K562 (cell line): ENCODE results near the gene PRDM15. TPM values are rescaled to one million over a fixed set of nuclear protein-coding genes. Genes with fewer than 3 reads are reported as not detected.

Source experiments
- ATAC-seq: fragments of 200-7000 bp; cut with Tn5 transposase; 3 replicates; pipeline ENCODE4 v1.9.1; 2020; ENCODE audit warnings: moderate library complexity
- BruUV-seq: library from RNA; stranded (reverse); fragments of 400-500 nt; replicated peaks from 2 replicates; lab custom pipeline; 2021; lab: Mats Ljungman, UMichigan
- CTCF ChIA-PET: fragments of 300-600 bp; formaldehyde crosslinking; extraction: SDS; loops from one replicate; lab custom pipeline; 2021; ENCODE audit warnings: low intra/inter-chr PET ratio; lab: Yijun Ruan, JAX
- POLR2A ChIA-PET: fragments of 300-600, 350-650 bp; sonication (Branson Sonifier 250); formaldehyde crosslinking; extraction: SDS; loops from one replicate; lab custom pipeline; 2021; ENCODE audit warnings: antibody characterized with exemption, inconsistent platforms; lab: Yijun Ruan, JAX
- DNase-seq, 4 experiments: peaks; one replicate each; pipeline versions ENCODE4 v3.0.0 to v3.0.0-alpha.2; 2011 to 2018; ENCODE audit warnings: low spot score in 3 of 4, mixed read lengths in 3 of 4; ENCODE audit errors: extremely low read depth in 1 of 4
- FAIRE-seq: peaks from 2 replicates; lab custom pipeline; 2011; peaks lifted over from hg19 to GRCh38; lab: Jason Lieb, UNC
- H2AFZ ChIP-seq: 2 replicates; pipeline ENCODE4 v1.6.0; 2011; ENCODE audit warnings: low read depth, low read length, control low read depth, inconsistent platforms
- H3K27ac ChIP-seq: fragments of 200-600 bp; 3 replicates; pipeline ENCODE4 v1.8.0; 2011; ENCODE audit warnings: low read depth, mild to moderate bottlenecking, control low read depth, inconsistent platforms, low read length, moderate library complexity, mixed read lengths; ENCODE audit errors: extremely low read depth
- H3K27me3 ChIP-seq, 2 experiments: fragments of 300-600 bp in 1 of 2; 2 replicates in 1 of 2; 3 replicates in 1 of 2; pipeline versions ENCODE4 v1.6.0 to v1.8.0; 2011; ENCODE audit warnings: inconsistent platforms in 2 of 2, low read length in 2 of 2, mild to moderate bottlenecking in 1 of 2, mixed read lengths in 1 of 2, moderate library complexity in 1 of 2; ENCODE audit not compliant: control insufficient read depth in 2 of 2, insufficient read depth in 2 of 2
- H3K36me3 ChIP-seq: fragments of 300-600 bp; 3 replicates; pipeline ENCODE4 v1.8.0; 2011; ENCODE audit warnings: mild to moderate bottlenecking, low read length, inconsistent platforms; ENCODE audit not compliant: control insufficient read depth, insufficient read depth
- H3K4me1 ChIP-seq, 2 experiments: fragments of 200-600 bp in 1 of 2; replicated peaks in 1 of 2; 2 replicates in 1 of 2; 3 replicates in 1 of 2; pipeline versions ENCODE4 v1.5.1 to v1.8.0; 2011; ENCODE audit warnings: inconsistent platforms in 2 of 2, low read length in 2 of 2, mild to moderate bottlenecking in 1 of 2, mixed read lengths in 1 of 2, moderate library complexity in 1 of 2; ENCODE audit not compliant: control insufficient read depth in 2 of 2, insufficient read depth in 2 of 2
- H3K4me2 ChIP-seq: 2 replicates; pipeline ENCODE4 v1.6.1; 2011; ENCODE audit warnings: low read length, control low read depth, inconsistent platforms, mixed read lengths; ENCODE audit not compliant: insufficient read depth
- H3K4me3 ChIP-seq: fragments of 200-600 bp; sonication (generic), shearing (Covaris generic); 2 replicates; pipeline ENCODE4 v1.5.1; 2016; ENCODE audit warnings: control low read depth, inconsistent platforms
- H3K79me2 ChIP-seq: fragments of 200-600 bp; 3 replicates; pipeline ENCODE4 v1.8.0; 2011; ENCODE audit warnings: low read length, inconsistent platforms; ENCODE audit not compliant: control insufficient read depth, insufficient read depth
- H3K9ac ChIP-seq, 2 experiments: 2 replicates each; pipeline versions ENCODE4 v1.6.0 to v1.6.1; 2011; ENCODE audit warnings: low read depth in 2 of 2, low read length in 2 of 2, control low read depth in 1 of 2, inconsistent platforms in 1 of 2, mild to moderate bottlenecking in 1 of 2, mixed read lengths in 1 of 2; ENCODE audit not compliant: insufficient read depth in 1 of 2
- H3K9me1 ChIP-seq: one replicate; pipeline ENCODE4 v1.6.0; 2011; ENCODE audit warnings: inconsistent platforms, mild to moderate bottlenecking, low read length, moderate library complexity; ENCODE audit not compliant: control insufficient read depth, insufficient read depth
- H3K9me3 ChIP-seq: replicated peaks from 2 replicates; pipeline ENCODE4 v1.5.1; 2011; ENCODE audit warnings: low read depth, low read length, inconsistent platforms; ENCODE audit not compliant: control insufficient read depth, insufficient read depth
- H4K20me1 ChIP-seq: replicated peaks from 2 replicates; pipeline ENCODE4 v1.6.1; 2011; ENCODE audit warnings: low read length, inconsistent platforms, mixed read lengths; ENCODE audit not compliant: control insufficient read depth, insufficient read depth
- FOSL1 ChIP-seq: fragments of 200-800 bp; sonication (Bioruptor generic); conservative IDR thresholded peaks from 2 replicates; pipeline ENCODE4 v1.6.1; 2016; ENCODE audit warnings: missing genetic modification characterization, missing compliant biosample characterization
- FOXM1 ChIP-seq, 2 experiments: fragments of 450-650 bp in 1 of 2; sonication (generic) in 1 of 2; formaldehyde crosslinking in 1 of 2; IDR thresholded peaks; 2 replicates each; pipeline versions ENCODE4 v1.6.1 to v1.9.0; 2017 to 2022; ENCODE audit warnings: low read depth in 2 of 2, mild to moderate bottlenecking in 2 of 2, missing genetic modification reagents in 1 of 2, moderate library complexity in 1 of 2
- MTA2 ChIP-seq: fragments of 450-650 bp; IDR thresholded peaks from 2 replicates; pipeline ENCODE4 v1.6.1; 2016; ENCODE audit warnings: low read depth
- NFE2L1 ChIP-seq: fragments of 450-650 bp; IDR thresholded peaks from 2 replicates; pipeline ENCODE4 v1.6.1; 2016; ENCODE audit warnings: missing genetic modification characterization, low read depth, mild to moderate bottlenecking, missing compliant biosample characterization, moderate library complexity, borderline replicate concordance
- SAFB2 ChIP-seq: fragments of 200-400 bp; formaldehyde crosslinking; IDR thresholded peaks from 2 replicates; pipeline ENCODE4 v1.6.1; 2018; ENCODE audit warnings: borderline replicate concordance, low read length, low read depth, moderate library complexity; ENCODE audit not compliant: severe bottlenecking
- STAT5B ChIP-seq: fragments of 250-450 bp; sonication (Bioruptor Pico); IDR thresholded peaks from 2 replicates; pipeline ENCODE4 v1.8.0; 2021; ENCODE audit warnings: mild to moderate bottlenecking, inconsistent platforms
- WGBS: fragments of 100-300 bp; shearing (Covaris generic); methylation state at CpG from one replicate; pipeline ENCODE4 v1.1.6; 2016; ENCODE audit warnings: low coverage, mixed read lengths; ENCODE audit not compliant: insufficient coverage; ENCODE audit errors: missing lambda C conversion rate; 5-methylcytosine and 5-hydroxymethylcytosine counted together
- in situ Hi-C: fragments of 300-500 bp; cut with MboI; formaldehyde crosslinking; loops from 4 replicates; pipeline ENCODE4 v1.15.0; 2018; ENCODE audit warnings: inconsistent platforms, mixed read lengths
- intact Hi-C: fragments of 100-400 bp; cut with micrococcal nuclease; formaldehyde crosslinking; loops from 2 replicates; pipeline ENCODE4 v1.14.2; 2022
- polyA plus RNA-seq, 8 experiments: library from polyadenylated mRNA; depleted of rRNA in 4 of 8; stranded (reverse) in 5 of 8; unstranded in 3 of 8; fragments of >200 nt; fragmentation: Nextera tagmentation in 2 of 8; fragmentation: Illumina TruSeq in 1 of 8; extraction: Ambion mirVana in 2 of 8; extraction: Trizol in 1 of 8; gene quantifications; 2 replicates each; pipeline versions ENCODE4 v1.2.1 to v1.2.3, GENCODE V29; 2011 to 2014; ENCODE audit warnings: inconsistent platforms in 1 of 8, missing spikeins in 1 of 8
- total RNA-seq, 7 experiments: library from RNA; depleted of rRNA in 6 of 7; stranded (reverse); fragments of >200 nt in 6 of 7; fragmentation: Illumina TruSeq in 2 of 7; extraction: Trizol in 2 of 7; gene quantifications; 2 replicates each; pipeline versions ENCODE4 v1.2.1 to v1.2.3, GENCODE V29; 2011 to 2021; ENCODE audit warnings: low replicate concordance in 1 of 7
- TF ChIP-seq, protein P1 (sequence below): fragments of 450-650 bp; IDR thresholded peaks from 2 replicates; pipeline ENCODE4 v1.6.1; 2017; ENCODE audit warnings: antibody characterized with exemption

PRDM15 gene
- total and polyA plus RNA-seq, 9 of the 15 experiments (the other 6 are each of a cell fraction or from before 2014, with no cell fraction given): 0.93 to 9.2 (median 6.2) TPM

DNA sequence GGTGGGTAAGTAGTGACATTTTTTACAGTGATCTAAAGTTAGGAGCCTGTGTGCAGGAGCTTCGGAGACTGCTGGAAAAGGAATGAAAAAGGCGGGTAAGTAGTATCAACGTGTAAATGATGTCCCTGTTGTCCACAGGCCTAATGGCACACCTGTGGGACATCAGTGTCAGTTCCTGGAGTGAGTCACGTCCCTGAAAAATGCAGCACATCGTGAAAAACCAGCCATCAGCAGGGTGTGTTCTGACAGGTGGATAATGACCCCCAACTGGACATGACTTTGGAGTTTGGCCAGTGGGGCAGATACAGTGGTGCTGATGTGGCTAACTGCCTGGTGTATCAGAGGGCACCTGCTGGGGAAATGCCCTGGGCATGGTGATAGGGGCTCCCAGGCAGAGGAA, 12.0 kb upstream of the PRDM15 start:
- in situ Hi-C loops (no loop called here), intact Hi-C loops (no loop called here)
- no peaks in the 10 kb centered on the region; the same call in 1 of the 2 replicates for H4K20me1 ChIP-seq
- 70% methylated on average over 5 of the region's 5 CpGs for WGBS
- BruUV-seq: no TSS peak
- DNase-seq (no peak), ATAC-seq (no peak), FAIRE-seq (no peak)
- peaks cover 9% of the 10 kb centered on the region; the same call in 2 of the 3 replicates for H3K36me3 ChIP-seq
- no peak overlapping the region for H3K9ac ChIP-seq
- H3K4me3 ChIP-seq: no peak overlapping the region
- ChIA-PET CTCF (no interaction called here), POLR2A (interaction anchor here (2.1 kb wide), 1 partner anchor 12 kb away, joined by 8 read pairs; the partner anchor contains the start of gene PRDM15)
- H3K9me1 ChIP-seq: no peaks in the 10 kb centered on the region
- H3K27ac ChIP-seq: no peak overlapping the region
- no peak overlapping the region for H3K4me2 ChIP-seq
- H3K4me1 ChIP-seq: peaks cover 17 to 19% of the 10 kb centered on the region in 2 experiments
- TF ChIP-seq MTA2 (no peak), SAFB2 (no peak), STAT5B (no peak), FOXM1 (IDR thresholded peaks at IDR 0.05; ENCODE audit: low read depth) (no peak), FOXM1 (CRISPR knock-in tag; IDR thresholded peaks at IDR 0.05; ENCODE audit: low read depth) (no peak), NFE2L1 (tag) (no peak), FOSL1 (tag) (no peak)
- TF ChIP-seq, protein P1, sequence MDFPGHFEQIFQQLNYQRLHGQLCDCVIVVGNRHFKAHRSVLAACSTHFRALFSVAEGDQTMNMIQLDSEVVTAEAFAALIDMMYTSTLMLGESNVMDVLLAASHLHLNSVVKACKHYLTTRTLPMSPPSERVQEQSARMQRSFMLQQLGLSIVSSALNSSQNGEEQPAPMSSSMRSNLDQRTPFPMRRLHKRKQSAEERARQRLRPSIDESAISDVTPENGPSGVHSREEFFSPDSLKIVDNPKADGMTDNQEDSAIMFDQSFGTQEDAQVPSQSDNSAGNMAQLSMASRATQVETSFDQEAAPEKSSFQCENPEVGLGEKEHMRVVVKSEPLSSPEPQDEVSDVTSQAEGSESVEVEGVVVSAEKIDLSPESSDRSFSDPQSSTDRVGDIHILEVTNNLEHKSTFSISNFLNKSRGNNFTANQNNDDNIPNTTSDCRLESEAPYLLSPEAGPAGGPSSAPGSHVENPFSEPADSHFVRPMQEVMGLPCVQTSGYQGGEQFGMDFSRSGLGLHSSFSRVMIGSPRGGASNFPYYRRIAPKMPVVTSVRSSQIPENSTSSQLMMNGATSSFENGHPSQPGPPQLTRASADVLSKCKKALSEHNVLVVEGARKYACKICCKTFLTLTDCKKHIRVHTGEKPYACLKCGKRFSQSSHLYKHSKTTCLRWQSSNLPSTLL: no peak
- H3K79me2 ChIP-seq: no peaks in the 10 kb centered on the region
- no peaks in the 10 kb centered on the region for H3K27me3 ChIP-seq
- H2AFZ ChIP-seq: no peak overlapping the region
- no peaks in the 10 kb centered on the region for H3K9me3 ChIP-seq
